ENCODE results near the gene NOMO2. TPM values are rescaled to one million over a fixed set of nuclear protein-coding genes. Genes with fewer than 3 reads are reported as not detected.
"Not testable (repeated sequence)": the region's sequence is repeated elsewhere in the genome, so short reads cannot be mapped to it uniquely, and the experiment has no call there.

Gene NOMO2
- total RNA-seq, 1 experiment from 2014 or later: 151 TPM

DNA sequence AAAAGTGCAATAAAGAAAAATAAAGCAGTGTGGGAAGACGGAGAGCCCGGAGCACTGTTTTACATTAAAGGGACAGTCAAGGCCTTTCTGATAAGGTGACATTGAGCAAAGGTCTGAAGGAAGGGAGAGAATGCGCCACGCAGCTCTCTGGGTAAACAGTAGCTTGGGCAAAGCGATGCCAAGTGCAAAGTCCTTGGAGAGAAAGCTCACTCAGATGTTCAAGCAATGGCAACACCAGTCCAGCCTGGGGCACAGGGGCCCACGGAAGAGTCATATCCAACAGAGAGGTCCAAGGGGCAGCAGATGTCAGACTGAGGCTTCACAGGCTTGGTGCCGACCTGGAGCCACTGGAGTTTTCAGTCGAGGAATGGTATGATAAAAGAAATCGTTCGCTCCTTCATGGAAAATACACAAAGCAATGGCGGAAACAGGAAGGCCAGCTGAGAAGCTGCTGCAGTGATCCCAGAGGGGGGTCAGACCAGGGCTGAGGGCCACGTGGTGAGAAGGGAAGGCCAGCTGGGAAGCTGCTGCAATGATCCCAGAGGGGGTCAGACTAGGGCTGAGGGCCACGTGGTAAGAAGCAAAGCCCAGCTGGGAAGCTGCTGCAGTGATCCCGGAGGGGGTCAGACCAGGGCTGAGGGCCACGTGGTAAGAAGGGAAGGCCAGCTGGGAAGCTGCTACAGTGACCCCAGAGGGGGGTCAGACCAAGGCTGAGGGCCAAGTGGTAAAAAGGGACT, 40.3 kb downstream of the NOMO2 start:
- DNase-seq (ENCODE audit: unreplicated experiment); H3K9me3 Mint-ChIP-seq (ENCODE audit: unreplicated experiment); CTCF ChIA-PET; BruUV-seq (replicated peaks); H3K27me3 Mint-ChIP-seq (ENCODE audit: insufficient read depth, unreplicated experiment); H3K27ac Mint-ChIP-seq (ENCODE audit: low read depth, unreplicated experiment); H3K4me1 Mint-ChIP-seq (ENCODE audit: insufficient read depth, unreplicated experiment); H3K4me3 Mint-ChIP-seq (ENCODE audit: unreplicated experiment); intact Hi-C loops (cut with micrococcal nuclease); POLR2A ChIA-PET; H3K36me3 Mint-ChIP-seq (ENCODE audit: insufficient read depth, unreplicated experiment): not testable (repeated sequence)

DNA sequence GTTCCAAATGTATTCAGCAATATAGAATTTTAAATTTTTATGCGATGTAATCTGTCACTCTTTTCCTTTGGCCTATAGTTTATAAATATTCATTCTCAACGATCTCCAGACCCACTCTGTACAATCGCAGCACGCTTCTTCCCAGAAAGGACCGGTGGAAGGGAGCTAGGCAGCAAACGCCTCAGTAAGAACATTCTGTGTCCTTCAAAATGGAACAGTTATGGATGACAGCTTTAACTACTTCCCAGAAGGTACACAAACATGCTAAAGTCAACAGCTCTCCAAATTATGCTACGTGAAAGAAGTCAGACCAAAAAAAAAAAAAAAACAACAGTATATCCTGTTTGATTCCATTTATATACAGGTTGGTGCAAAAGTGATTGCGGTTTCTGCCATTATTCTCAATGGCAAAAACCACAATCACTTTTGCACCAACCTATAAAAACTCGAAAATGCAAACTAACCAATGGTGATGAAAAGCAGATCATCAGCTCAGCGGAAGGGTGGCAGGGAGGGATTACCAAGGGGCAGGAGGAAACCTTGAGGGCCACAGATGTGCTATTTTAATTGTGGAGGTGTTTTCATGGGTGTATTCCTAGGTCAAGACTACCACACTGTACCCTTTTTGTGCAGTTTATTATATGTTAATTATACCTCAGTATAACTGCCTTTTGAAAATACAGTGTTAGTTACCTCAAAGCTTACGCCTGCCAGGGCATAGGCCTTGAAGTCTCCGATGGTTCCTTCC, 43.2 kb downstream of the NOMO2 start:
- H3K27ac Mint-ChIP-seq (ENCODE audit: low read depth, unreplicated experiment); H3K27me3 Mint-ChIP-seq (ENCODE audit: insufficient read depth, unreplicated experiment); CTCF ChIA-PET; H3K4me3 Mint-ChIP-seq (ENCODE audit: unreplicated experiment); H3K36me3 Mint-ChIP-seq (ENCODE audit: insufficient read depth, unreplicated experiment); BruUV-seq (replicated peaks); H3K4me1 Mint-ChIP-seq (ENCODE audit: insufficient read depth, unreplicated experiment); POLR2A ChIA-PET; intact Hi-C loops (cut with micrococcal nuclease); H3K9me3 Mint-ChIP-seq (ENCODE audit: unreplicated experiment); DNase-seq (ENCODE audit: unreplicated experiment): not testable (repeated sequence)

- H3K27me3 Mint-ChIP-seq (ENCODE audit: insufficient read depth, unreplicated experiment); DNase-seq (ENCODE audit: unreplicated experiment); H3K4me3 Mint-ChIP-seq (ENCODE audit: unreplicated experiment); BruUV-seq (replicated peaks); POLR2A ChIA-PET; CTCF ChIA-PET; intact Hi-C loops (cut with micrococcal nuclease); H3K4me1 Mint-ChIP-seq (ENCODE audit: insufficient read depth, unreplicated experiment); H3K9me3 Mint-ChIP-seq (ENCODE audit: unreplicated experiment); H3K27ac Mint-ChIP-seq (ENCODE audit: low read depth, unreplicated experiment); H3K36me3 Mint-ChIP-seq (ENCODE audit: insufficient read depth, unreplicated experiment): not testable (repeated sequence)
These were observed 63.5 kb downstream of the NOMO2 start for GRCh38 chr16:18498430-18498829.

DNA sequence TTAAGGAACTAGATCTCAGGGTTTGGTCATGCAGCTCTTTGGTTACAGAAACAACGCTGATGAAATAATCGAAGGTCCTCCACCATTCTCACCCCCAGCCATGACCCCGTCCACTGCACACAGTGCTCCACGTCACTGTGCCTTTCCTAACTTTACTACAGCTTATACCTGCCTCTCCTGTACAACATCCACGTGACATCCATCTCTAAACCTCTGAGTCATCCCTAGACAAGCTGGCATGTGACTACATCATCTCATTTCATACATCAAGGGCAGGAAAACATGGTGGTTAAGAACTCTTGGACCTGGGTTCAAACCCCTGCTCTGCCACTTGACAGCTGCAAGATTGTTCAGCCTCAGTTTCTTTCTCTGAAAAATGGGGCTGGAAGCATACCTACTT, 64.9 kb downstream of the NOMO2 start:
- CTCF ChIA-PET; H3K36me3 Mint-ChIP-seq (ENCODE audit: insufficient read depth, unreplicated experiment); intact Hi-C loops (cut with micrococcal nuclease); H3K9me3 Mint-ChIP-seq (ENCODE audit: unreplicated experiment); BruUV-seq (replicated peaks); H3K27me3 Mint-ChIP-seq (ENCODE audit: insufficient read depth, unreplicated experiment); H3K27ac Mint-ChIP-seq (ENCODE audit: low read depth, unreplicated experiment); DNase-seq (ENCODE audit: unreplicated experiment); POLR2A ChIA-PET; H3K4me3 Mint-ChIP-seq (ENCODE audit: unreplicated experiment); H3K4me1 Mint-ChIP-seq (ENCODE audit: insufficient read depth, unreplicated experiment): not testable (repeated sequence)

- H3K36me3 Mint-ChIP-seq (ENCODE audit: insufficient read depth, unreplicated experiment); CTCF ChIA-PET; DNase-seq (ENCODE audit: unreplicated experiment); H3K4me1 Mint-ChIP-seq (ENCODE audit: insufficient read depth, unreplicated experiment); intact Hi-C loops (cut with micrococcal nuclease); H3K27ac Mint-ChIP-seq (ENCODE audit: low read depth, unreplicated experiment); H3K27me3 Mint-ChIP-seq (ENCODE audit: insufficient read depth, unreplicated experiment); H3K4me3 Mint-ChIP-seq (ENCODE audit: unreplicated experiment); POLR2A ChIA-PET; BruUV-seq (replicated peaks); H3K9me3 Mint-ChIP-seq (ENCODE audit: unreplicated experiment): not testable (repeated sequence)
These were observed 69.6 kb downstream of the NOMO2 start for GRCh38 chr16:18492118-18492897.

GRCh38 chr16:18436025-18436424, 125.9 kb downstream of the NOMO2 start:
- H3K9me3 Mint-ChIP-seq (ENCODE audit: unreplicated experiment); intact Hi-C loops (cut with micrococcal nuclease); CTCF ChIA-PET; H3K36me3 Mint-ChIP-seq (ENCODE audit: insufficient read depth, unreplicated experiment); H3K4me3 Mint-ChIP-seq (ENCODE audit: unreplicated experiment); BruUV-seq (replicated peaks); DNase-seq (ENCODE audit: unreplicated experiment); H3K4me1 Mint-ChIP-seq (ENCODE audit: insufficient read depth, unreplicated experiment); H3K27me3 Mint-ChIP-seq (ENCODE audit: insufficient read depth, unreplicated experiment); H3K27ac Mint-ChIP-seq (ENCODE audit: low read depth, unreplicated experiment); POLR2A ChIA-PET: not testable (repeated sequence)

DNA sequence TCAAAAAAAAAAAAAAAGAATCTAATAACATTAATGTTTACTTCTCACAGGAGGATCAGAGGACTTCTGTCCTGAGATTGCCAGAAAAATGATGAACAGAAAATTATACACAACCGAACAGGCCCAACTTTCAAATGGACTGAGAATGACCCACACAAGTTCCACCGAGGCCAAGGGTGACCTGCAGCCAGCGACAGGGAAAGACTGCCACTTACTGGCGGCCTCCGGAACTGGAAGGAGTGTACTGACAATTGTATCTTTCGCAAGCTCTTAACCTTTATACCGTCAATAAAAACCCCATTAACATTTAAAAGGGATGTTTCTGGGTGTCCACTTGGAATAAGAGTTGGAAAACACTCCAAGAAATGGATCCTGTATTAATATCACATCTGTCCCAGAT, 146.1 kb downstream of the NOMO2 start:
- intact Hi-C loops (cut with micrococcal nuclease); H3K4me3 Mint-ChIP-seq (ENCODE audit: unreplicated experiment); H3K9me3 Mint-ChIP-seq (ENCODE audit: unreplicated experiment); H3K27ac Mint-ChIP-seq (ENCODE audit: low read depth, unreplicated experiment); DNase-seq (ENCODE audit: unreplicated experiment); H3K27me3 Mint-ChIP-seq (ENCODE audit: insufficient read depth, unreplicated experiment); H3K36me3 Mint-ChIP-seq (ENCODE audit: insufficient read depth, unreplicated experiment); BruUV-seq (replicated peaks); POLR2A ChIA-PET; H3K4me1 Mint-ChIP-seq (ENCODE audit: insufficient read depth, unreplicated experiment); CTCF ChIA-PET: not testable (repeated sequence)

GRCh38 chr16:18409532-18410293, 152.2 kb downstream of the NOMO2 start:
- H3K36me3 Mint-ChIP-seq (ENCODE audit: insufficient read depth, unreplicated experiment); H3K4me1 Mint-ChIP-seq (ENCODE audit: insufficient read depth, unreplicated experiment); H3K27ac Mint-ChIP-seq (ENCODE audit: low read depth, unreplicated experiment); DNase-seq (ENCODE audit: unreplicated experiment); BruUV-seq (replicated peaks); intact Hi-C loops (cut with micrococcal nuclease); H3K27me3 Mint-ChIP-seq (ENCODE audit: insufficient read depth, unreplicated experiment); H3K4me3 Mint-ChIP-seq (ENCODE audit: unreplicated experiment); POLR2A ChIA-PET; H3K9me3 Mint-ChIP-seq (ENCODE audit: unreplicated experiment); CTCF ChIA-PET: not testable (repeated sequence)
